H9 (cell line): ENCODE measurements around the gene TEX54. TPM values are rescaled to one million over a fixed set of nuclear protein-coding genes. Genes with fewer than 3 reads are reported as not detected.

Experiments used
- DNase-seq: peaks from one replicate; pipeline ENCODE4 v3.0.0-alpha.2; 2017
- H2AFZ ChIP-seq: one replicate; pipeline ENCODE4 v1.6.1; 2013; ENCODE audit warnings: mild to moderate bottlenecking, low read length, control low read depth, moderate library complexity
- H2AK5ac ChIP-seq: 2 replicates; pipeline ENCODE4 v1.6.1; 2013; ENCODE audit warnings: low read length, control low read depth, mixed read lengths; ENCODE audit not compliant: insufficient read length
- H2BK120ac ChIP-seq: one replicate; pipeline ENCODE4 v1.6.1; 2013; ENCODE audit warnings: low read depth, mild to moderate bottlenecking, low read length, control low read depth, inconsistent platforms; ENCODE audit not compliant: poor library complexity, severe bottlenecking
- H2BK12ac ChIP-seq: 2 replicates; pipeline ENCODE4 v1.6.1; 2013; ENCODE audit warnings: low read length, control low read depth, mixed read lengths, low read depth; ENCODE audit not compliant: insufficient read length
- H2BK15ac ChIP-seq: 2 replicates; pipeline ENCODE4 v1.6.1; 2013; ENCODE audit warnings: low read depth, low read length, control low read depth
- H2BK20ac ChIP-seq: one replicate; pipeline ENCODE4 v1.6.1; 2013; ENCODE audit warnings: low read depth, mild to moderate bottlenecking, low read length, control low read depth, inconsistent platforms; ENCODE audit not compliant: poor library complexity, severe bottlenecking
- H2BK5ac ChIP-seq: 2 replicates; pipeline ENCODE4 v1.6.1; 2013; ENCODE audit warnings: low read length, control low read depth, mixed read lengths; ENCODE audit not compliant: insufficient read length
- H3K14ac ChIP-seq: 2 replicates; pipeline ENCODE4 v1.6.1; 2013; ENCODE audit warnings: low read length, control low read depth; ENCODE audit not compliant: insufficient read depth
- H3K18ac ChIP-seq: 2 replicates; pipeline ENCODE4 v1.6.1; 2013; ENCODE audit warnings: low read depth, mild to moderate bottlenecking, mixed read lengths, low read length, control low read depth; ENCODE audit not compliant: insufficient read length
- H3K23ac ChIP-seq: 2 replicates; pipeline ENCODE4 v1.6.1; 2013; ENCODE audit warnings: low read length, control low read depth, mixed read lengths, low read depth; ENCODE audit not compliant: insufficient read length
- H3K23me2 ChIP-seq: 2 replicates; pipeline ENCODE4 v1.6.1; 2013; ENCODE audit warnings: low read depth, mild to moderate bottlenecking, mixed read lengths, low read length, control low read depth; ENCODE audit not compliant: insufficient read length, poor library complexity, severe bottlenecking
- H3K27ac ChIP-seq: 2 replicates; pipeline ENCODE4 v1.5.1; 2013; ENCODE audit warnings: low read length, control low read depth, mixed read lengths, low read depth; ENCODE audit not compliant: insufficient read length
- H3K27me3 ChIP-seq: 2 replicates; pipeline ENCODE4 v1.6.1; 2013; ENCODE audit warnings: low read length, control low read depth, inconsistent platforms; ENCODE audit not compliant: insufficient read depth
- H3K4ac ChIP-seq: 2 replicates; pipeline ENCODE4 v1.6.1; 2013; ENCODE audit warnings: low read depth, mild to moderate bottlenecking, control low read depth, inconsistent platforms, low read length, moderate library complexity
- H3K4me1 ChIP-seq: 2 replicates; pipeline ENCODE4 v1.6.1; 2013; ENCODE audit warnings: low read length, control low read depth, inconsistent platforms; ENCODE audit not compliant: insufficient read depth
- H3K4me2 ChIP-seq: 2 replicates; pipeline ENCODE4 v1.6.1; 2013; ENCODE audit warnings: low read length, control low read depth, mixed read lengths; ENCODE audit not compliant: insufficient read length, insufficient read depth
- H3K56ac ChIP-seq: 2 replicates; pipeline ENCODE4 v1.6.1; 2013; ENCODE audit warnings: low read depth, mild to moderate bottlenecking, mixed read lengths, low read length, control low read depth; ENCODE audit not compliant: insufficient read length
- H3K79me1 ChIP-seq: 2 replicates; pipeline ENCODE4 v1.6.1; 2013; ENCODE audit warnings: low read depth, mild to moderate bottlenecking, moderate library complexity, low read length, control low read depth, inconsistent platforms; ENCODE audit not compliant: insufficient read depth, poor library complexity, severe bottlenecking
- H3K79me2 ChIP-seq: 2 replicates; pipeline ENCODE4 v1.6.1; 2013; ENCODE audit warnings: low read length, control low read depth, inconsistent platforms; ENCODE audit not compliant: insufficient read depth
- H3K9ac ChIP-seq: 2 replicates; pipeline ENCODE4 v1.6.1; 2013; ENCODE audit warnings: low read length, control low read depth, mixed read lengths; ENCODE audit not compliant: insufficient read length; ENCODE audit errors: extremely low read depth
- H3K9me3 ChIP-seq: one replicate; pipeline ENCODE4 v1.6.1; 2013; ENCODE audit warnings: low read depth, low read length, inconsistent platforms; ENCODE audit not compliant: control insufficient read depth
- H3T11ph ChIP-seq: one replicate; pipeline ENCODE4 v1.6.1; 2013; ENCODE audit warnings: mild to moderate bottlenecking, low read length, control low read depth, inconsistent platforms
- H4K20me1 ChIP-seq: one replicate; pipeline ENCODE4 v1.6.1; 2013; ENCODE audit not compliant: control insufficient read depth, insufficient read length, insufficient read depth
- H4K5ac ChIP-seq: 2 replicates; pipeline ENCODE4 v1.6.1; 2013; ENCODE audit warnings: low read depth, mild to moderate bottlenecking, mixed read lengths, low read length, control low read depth; ENCODE audit not compliant: insufficient read length
- H4K8ac ChIP-seq: replicated peaks from 2 replicates; pipeline ENCODE4 v1.6.1; 2013; ENCODE audit warnings: low read length, control low read depth, mixed read lengths, low read depth; ENCODE audit not compliant: insufficient read length
- H4K91ac ChIP-seq: 2 replicates; pipeline ENCODE4 v1.6.1; 2013; ENCODE audit warnings: low read depth, mild to moderate bottlenecking, moderate library complexity, mixed read lengths, low read length, control low read depth; ENCODE audit not compliant: insufficient read length
- H3K27ac Mint-ChIP-seq, 3 experiments: 2 replicates in 2 of 3; 3 replicates in 1 of 3; pipeline ENCODE4 v1.8.0; 2020 to 2021; ENCODE audit warnings: mixed read lengths in 3 of 3, mild to moderate bottlenecking in 1 of 3, moderate library complexity in 1 of 3
- H3K27me3 Mint-ChIP-seq: 2 replicates; pipeline ENCODE4 v1.8.0; 2021; ENCODE audit warnings: low read depth, mild to moderate bottlenecking, moderate library complexity, mixed read lengths
- H3K36me3 Mint-ChIP-seq, 3 experiments: 2 replicates in 2 of 3; 3 replicates in 1 of 3; pipeline ENCODE4 v1.8.0; 2020 to 2021; ENCODE audit warnings: low read depth in 3 of 3, mixed read lengths in 3 of 3; ENCODE audit not compliant: insufficient read depth in 1 of 3
- H3K4me1 Mint-ChIP-seq, 2 experiments: 2 replicates each; pipeline ENCODE4 v1.8.0; 2020; ENCODE audit warnings: mixed read lengths in 2 of 2
- H3K4me3 Mint-ChIP-seq, 2 experiments: 2 replicates in 1 of 2; 3 replicates in 1 of 2; pipeline ENCODE4 v1.8.0; 2020 to 2021; ENCODE audit warnings: mild to moderate bottlenecking in 2 of 2, mixed read lengths in 2 of 2, moderate library complexity in 1 of 2
- H3K9me3 Mint-ChIP-seq, 2 experiments: 2 replicates in 1 of 2; 3 replicates in 1 of 2; pipeline ENCODE4 v1.8.0; 2020; ENCODE audit warnings: mild to moderate bottlenecking in 2 of 2, mixed read lengths in 2 of 2, moderate library complexity in 1 of 2
- CTCF ChIP-seq: fragments of 200-600 bp; sonication (generic); conservative IDR thresholded peaks from 3 replicates; pipeline ENCODE4 v1.8.0; 2021; ENCODE audit warnings: antibody characterized with exemption, mild to moderate bottlenecking
- WGBS: extraction: QIAGEN DNeasy Blood & Tissue Kit; methylation state at CpG from one replicate; pipeline ENCODE4 v1.1.7; 2013; ENCODE audit warnings: missing lambda C conversion rate, low lambda C conversion rate, mixed read lengths; ENCODE audit not compliant: insufficient read length; ENCODE audit errors: extremely low coverage; 5-methylcytosine and 5-hydroxymethylcytosine counted together
- total RNA-seq: library from RNA; stranded (reverse); gene quantifications from 2 replicates; pipeline ENCODE4 v1.2.1, GENCODE V29; 2021

TEX54 gene
- total RNA-seq, 1 experiment from 2014 or later, result 1.2 TPM

DNA sequence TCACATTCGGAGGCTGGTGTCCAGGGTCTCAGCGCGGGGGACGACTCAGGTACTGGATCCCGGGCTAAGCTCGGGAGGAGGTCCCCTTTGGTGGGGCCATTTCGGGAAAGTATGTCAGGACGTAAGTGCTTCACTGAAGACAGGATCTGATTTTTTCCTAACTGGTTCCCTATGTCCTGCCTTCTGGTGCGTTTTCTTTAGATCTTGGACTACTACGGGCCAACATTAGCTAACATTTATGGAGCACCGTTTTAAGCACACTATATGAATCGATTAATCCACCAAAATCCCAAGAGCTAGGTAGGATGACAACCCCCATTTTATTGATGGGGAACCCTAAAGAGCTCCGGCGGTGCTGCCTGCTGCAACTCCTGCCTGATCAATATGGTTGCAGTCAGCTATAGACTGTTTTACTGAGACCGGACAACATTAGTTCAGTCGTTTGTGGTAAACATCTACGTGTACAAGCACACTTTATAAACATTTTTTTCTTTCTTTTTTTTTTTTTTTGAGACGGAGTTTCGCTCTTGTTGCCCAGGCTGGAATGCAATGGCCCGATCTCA is 23.8 kb upstream of the TEX54 start:
- H2AFZ ChIP-seq, result no peak overlapping the region
- peak overlapping the region; percentile 99 for H3K4me3 Mint-ChIP-seq
- peaks cover 6 to 10% of the 10 kb centered on the region in 2 experiments; a peak in 4 of 5 replicates for H3K9me3 Mint-ChIP-seq

More for the DNA sequence above, 23.8 kb upstream of the TEX54 start:
- H4K20me1 ChIP-seq, result no peaks in the 10 kb centered on the region
- peak overlapping the region; percentile 98 for H3K4me2 ChIP-seq
- H2BK20ac ChIP-seq, result no peak overlapping the region
- H2BK15ac ChIP-seq, result no peak overlapping the region
- H3K9me3 ChIP-seq, result no peaks in the 10 kb centered on the region
- H3K27me3 ChIP-seq, result no peaks in the 10 kb centered on the region
- peaks cover 20% of the 10 kb centered on the region for H3K23me2 ChIP-seq
- H3K14ac ChIP-seq, result peak overlapping the region; percentile 99
- H2BK12ac ChIP-seq, result no peak overlapping the region
- no peaks in the 10 kb centered on the region; the same call in none of the 2 replicates for H3K4me1 ChIP-seq
- H3K27ac ChIP-seq, result peak overlapping the region; percentile 72
- H3K79me1 ChIP-seq, result no peaks in the 10 kb centered on the region
- peak overlapping the region; percentile 99 for H3K18ac ChIP-seq
- peaks cover 4% of the 10 kb centered on the region; the same call in 1 of the 2 replicates for H3K27me3 Mint-ChIP-seq
- H3K23ac ChIP-seq, result no peak overlapping the region
- no peak overlapping the region for H2AK5ac ChIP-seq
- H3K9ac ChIP-seq, result peak overlapping the region; percentile 100
- H4K91ac ChIP-seq, result peak overlapping the region; percentile 32
- no peak for DNase-seq
- H3K79me2 ChIP-seq, result peaks cover 57% of the 10 kb centered on the region
- peak overlapping the region; percentile 93 for H4K5ac ChIP-seq
- peaks cover 54 to 66% of the 10 kb centered on the region in 2 experiments for H3K4me1 Mint-ChIP-seq
- H2BK5ac ChIP-seq, result peak overlapping the region; percentile 87
- WGBS, result no CpG with 5 or more reads among the region's 20 CpGs
- TF ChIP-seq CTCF, result no peak
- H3K56ac ChIP-seq, result peak overlapping the region; percentile 90
- H3K4ac ChIP-seq, result peak overlapping the region; percentile 28; the same call in 1 of the 2 replicates
- no peak overlapping the region for H4K8ac ChIP-seq
- peak overlapping the region; percentile 98 to 100 (median 99) for H3K27ac Mint-ChIP-seq
- peaks cover 56 to 79% (median 59%) of the 10 kb centered on the region in 3 experiments for H3K36me3 Mint-ChIP-seq
- no peak overlapping the region for H3T11ph ChIP-seq
- peak overlapping the region; percentile 29 for H2BK120ac ChIP-seq
